MM.1S (cell line): ENCODE data around the gene MAP3K19.

Experiments used
- DNase-seq: peaks from one replicate; pipeline ENCODE4 v3.0.0-alpha.2; 2015
- H2AFZ ChIP-seq: fragments of 300-600 bp; sonication (generic); 2 replicates; pipeline ENCODE4 v1.6.0; 2016; ENCODE audit warnings: antibody characterized with exemption, low read length
- H3F3A ChIP-seq: fragments of 300-600 bp; sonication (generic); 2 replicates; pipeline ENCODE4 v1.6.1; 2016; ENCODE audit warnings: mild to moderate bottlenecking, antibody characterized with exemption, low read length, moderate library complexity, mixed read lengths; ENCODE audit not compliant: insufficient read depth
- H3K27ac ChIP-seq: fragments of 300-600 bp; sonication (generic); 2 replicates; pipeline ENCODE4 v1.5.1; 2016; ENCODE audit warnings: mild to moderate bottlenecking, low read length
- H3K27me3 ChIP-seq: fragments of 300-600 bp; sonication (generic); replicated peaks from 2 replicates; pipeline ENCODE4 v1.6.0; 2016; ENCODE audit warnings: low read length; ENCODE audit not compliant: insufficient read depth
- H3K36me3 ChIP-seq: fragments of 300-600 bp; sonication (generic); replicated peaks from 2 replicates; pipeline ENCODE4 v1.6.1; 2016; ENCODE audit warnings: mild to moderate bottlenecking, low read length, mixed read lengths; ENCODE audit not compliant: insufficient read depth
- H3K4me1 ChIP-seq: fragments of 300-600 bp; sonication (generic); 2 replicates; pipeline ENCODE4 v1.6.1; 2016; ENCODE audit warnings: low read length, mixed read lengths
- H3K4me2 ChIP-seq: fragments of 300-600 bp; sonication (generic); 2 replicates; pipeline ENCODE4 v1.6.0; 2016; ENCODE audit warnings: low read depth, low read length
- H3K4me3 ChIP-seq: fragments of 300-600 bp; sonication (generic); 2 replicates; pipeline ENCODE4 v1.5.1; 2016; ENCODE audit warnings: low read length, mixed read lengths
- H3K79me2 ChIP-seq: fragments of 300-600 bp; sonication (generic); 2 replicates; pipeline ENCODE4 v1.6.1; 2016; ENCODE audit warnings: mixed run types, low read length, mixed read lengths
- H3K9ac ChIP-seq: fragments of 300-600 bp; sonication (generic); 2 replicates; pipeline ENCODE4 v1.6.1; 2016; ENCODE audit warnings: low read length, mixed read lengths
- H3K9me2 ChIP-seq: fragments of 300-600 bp; sonication (generic); replicated peaks from 2 replicates; pipeline ENCODE4 v1.6.1; 2016; ENCODE audit warnings: mild to moderate bottlenecking, low read length, mixed read lengths; ENCODE audit not compliant: insufficient read depth
- H3K9me3 ChIP-seq: fragments of 300-600 bp; sonication (generic); replicated peaks from 2 replicates; pipeline ENCODE4 v1.6.1; 2016; ENCODE audit warnings: mild to moderate bottlenecking, low read length, mixed read lengths; ENCODE audit not compliant: insufficient read depth
- H4K20me1 ChIP-seq: fragments of 300-600 bp; sonication (generic); 2 replicates; pipeline ENCODE4 v1.6.1; 2016; ENCODE audit warnings: mild to moderate bottlenecking, low read length, moderate library complexity, mixed read lengths; ENCODE audit not compliant: insufficient read depth
- CTCF ChIP-seq: fragments of 300-600 bp; sonication (generic); IDR thresholded peaks from 2 replicates; pipeline ENCODE4 v1.5.1; 2016; ENCODE audit warnings: antibody characterized with exemption, low read length, mixed read lengths
- EZH2 ChIP-seq: fragments of 300-600 bp; sonication (generic); optimal IDR thresholded peaks from 2 replicates; pipeline ENCODE3; 2017; ENCODE audit warnings: low read depth, mild to moderate bottlenecking, antibody characterized with exemption, low read length, mixed read lengths
- EZH2phosphoT487 ChIP-seq: fragments of 300-600 bp; sonication (generic); IDR thresholded peaks from 2 replicates; pipeline ENCODE4 v1.6.1; 2018; ENCODE audit warnings: antibody characterized with exemption, low read length

The MAP3K19 gene

GRCh38 chr2:134933732-134934131 is 113.5 kb downstream of the MAP3K19 start:
- Histone ChIP-seq H3K4me3 (no peak overlapping the region), H2AFZ (no peak overlapping the region), H3K4me2 (no peak overlapping the region), H3K36me3 (peaks cover 3% of the 10 kb centered on the region), H3K9me3 (no peaks in the 10 kb centered on the region), H3K4me1 (peaks cover 4% of the 10 kb centered on the region; the same call in 1 of the 2 replicates), H3K9ac (no peak overlapping the region), H4K20me1 (peaks cover 65% of the 10 kb centered on the region), H3K27ac (no peak overlapping the region), H3F3A (no peaks in the 10 kb centered on the region), H3K9me2 (no peaks in the 10 kb centered on the region), H3K79me2 (peaks cover 100% of the 10 kb centered on the region), H3K27me3 (no peaks in the 10 kb centered on the region)
- TF ChIP-seq EZH2phosphoT487 (no peak), EZH2 (no peak), CTCF (no peak)
- no peak for DNase-seq

- TF ChIP-seq EZH2 (no peak), CTCF (no peak), EZH2phosphoT487 (no peak)
- H3K79me2 ChIP-seq = peaks cover 100% of the 10 kb centered on the region
Observed at GRCh38 chr2:134932864-134933526, 114.3 kb downstream of the MAP3K19 start.

GRCh38 chr2:134927195-134927594 is 120.1 kb downstream of the MAP3K19 start:
- no peak overlapping the region for H2AFZ ChIP-seq
- no peaks in the 10 kb centered on the region; the same call in 1 of the 2 replicates for H3K36me3 ChIP-seq
- no peaks in the 10 kb centered on the region for H3K27me3 ChIP-seq
- no peak overlapping the region for H3K27ac ChIP-seq
- H3K9me2 ChIP-seq = no peaks in the 10 kb centered on the region
- H3F3A ChIP-seq = no peaks in the 10 kb centered on the region
- no peak for TF ChIP-seq EZH2phosphoT487
- H3K79me2 ChIP-seq = peaks cover 100% of the 10 kb centered on the region
- peaks cover 78% of the 10 kb centered on the region for H4K20me1 ChIP-seq
- H3K4me1 ChIP-seq = peaks cover 4% of the 10 kb centered on the region; the same call in 1 of the 2 replicates
- no peaks in the 10 kb centered on the region for H3K9me3 ChIP-seq
- no peak overlapping the region for H3K4me2 ChIP-seq
- no peak overlapping the region for H3K4me3 ChIP-seq
- DNase-seq = no peak
- no peak overlapping the region for H3K9ac ChIP-seq

More at GRCh38 chr2:134932864-134933526, 114.3 kb downstream of the MAP3K19 start:
- Histone ChIP-seq H3K9me2 (no peaks in the 10 kb centered on the region), H2AFZ (no peak overlapping the region), H3K9me3 (no peaks in the 10 kb centered on the region), H3K4me1 (peaks cover 4% of the 10 kb centered on the region; the same call in 1 of the 2 replicates), H3K27me3 (no peaks in the 10 kb centered on the region), H3K4me3 (no peak overlapping the region), H4K20me1 (peaks cover 70% of the 10 kb centered on the region), H3K36me3 (no peaks in the 10 kb centered on the region; the same call in 1 of the 2 replicates), H3K27ac (no peak overlapping the region), H3K4me2 (no peak overlapping the region), H3F3A (no peaks in the 10 kb centered on the region), H3K9ac (no peak overlapping the region)
- DNase-seq = no peak
